PC-9 (cell line): ENCODE measurements around the gene MED22. TPM values are rescaled to one million over a fixed set of nuclear protein-coding genes. Genes with fewer than 3 reads are reported as not detected.

Experiments
- BruUV-seq: library from RNA; stranded (reverse); fragments of 400-500 nt; replicated peaks from 2 replicates; lab custom pipeline; 2021; lab: Mats Ljungman, UMichigan
- CTCF ChIA-PET: fragments of 300-600 bp; sonication (Branson Sonifier 250); formaldehyde crosslinking; loops from one replicate; lab custom pipeline; 2022; ENCODE audit warnings: antibody characterized with exemption; lab: Charles Lee
- POLR2A ChIA-PET: fragments of 300-600 bp; sonication (Branson Sonifier 250); formaldehyde crosslinking; loops from one replicate; lab custom pipeline; 2022; ENCODE audit warnings: antibody characterized with exemption; ENCODE audit not compliant: unreplicated experiment; lab: Charles Lee
- DNase-seq, 2 experiments: peaks; one replicate each; pipeline versions ENCODE4 v3.0.0 to v3.0.0-alpha.2; 2015 to 2022; ENCODE audit warnings: mixed read lengths in 1 of 2
- H2AFZ ChIP-seq: fragments of 200-600 bp; sonication (generic); 2 replicates; pipeline ENCODE4 v1.8.1; 2017; ENCODE audit warnings: antibody characterized with exemption
- H3F3A ChIP-seq: fragments of 200-600 bp; sonication (generic); 2 replicates; pipeline ENCODE4 v1.8.1; 2017; ENCODE audit warnings: antibody characterized with exemption, mild to moderate bottlenecking, low read depth; ENCODE audit not compliant: insufficient read depth
- H3K27ac ChIP-seq: fragments of 200-600 bp; sonication (generic); 2 replicates; pipeline ENCODE4 v1.6.1; 2016; ENCODE audit warnings: mixed run types
- H3K27me3 ChIP-seq: fragments of 200-600 bp; sonication (generic); 2 replicates; pipeline ENCODE4 v1.6.1; 2016; ENCODE audit warnings: low read depth, mixed run types; ENCODE audit not compliant: insufficient read depth
- H3K36me3 ChIP-seq: fragments of 200-600 bp; sonication (generic); 2 replicates; pipeline ENCODE4 v1.6.1; 2016; ENCODE audit warnings: low read depth, mixed run types
- H3K4me1 ChIP-seq: fragments of 200-600 bp; sonication (generic); replicated peaks from 2 replicates; pipeline ENCODE4 v1.6.1; 2016; ENCODE audit warnings: mixed run types; ENCODE audit not compliant: insufficient read depth
- H3K4me2 ChIP-seq: fragments of 200-600 bp; sonication (generic); 2 replicates; pipeline ENCODE4 v1.6.1; 2017; ENCODE audit warnings: mixed run types
- H3K4me3 ChIP-seq: fragments of 200-600 bp; sonication (generic); 2 replicates; pipeline ENCODE4 v1.6.1; 2016; ENCODE audit warnings: mixed run types
- H3K79me2 ChIP-seq: fragments of 200-600 bp; sonication (generic); 2 replicates; pipeline ENCODE4 v1.6.1; 2017; ENCODE audit warnings: low read depth, mixed run types
- H3K9me2 ChIP-seq: fragments of 200-600 bp; sonication (generic); 2 replicates; pipeline ENCODE4 v1.8.1; 2017; ENCODE audit warnings: mild to moderate bottlenecking; ENCODE audit not compliant: insufficient read depth
- H3K9me3 ChIP-seq: fragments of 200-600 bp; sonication (generic); 2 replicates; pipeline ENCODE4 v1.8.1; 2016; ENCODE audit warnings: low read depth; ENCODE audit not compliant: insufficient read depth
- H4K20me1 ChIP-seq: fragments of 200-600 bp; sonication (generic); 2 replicates; pipeline ENCODE4 v1.8.1; 2017; ENCODE audit not compliant: insufficient read depth
- CTCF ChIP-seq: fragments of 200-600 bp; sonication (generic); conservative IDR thresholded peaks from 2 replicates; pipeline ENCODE4 v1.6.1; 2017; ENCODE audit warnings: mixed run types, antibody characterized with exemption, mild to moderate bottlenecking, moderate library complexity
- EZH2 ChIP-seq: fragments of 200-600 bp; sonication (generic); IDR thresholded peaks from 2 replicates; pipeline ENCODE4 v1.8.0; 2017; ENCODE audit warnings: antibody characterized with exemption, low read depth
- intact Hi-C: fragments of 100-400 bp; cut with micrococcal nuclease; formaldehyde crosslinking; loops from one replicate; pipeline ENCODE4 v1.10.0; 2022; ENCODE audit not compliant: unreplicated experiment
- total RNA-seq: library from RNA; stranded (reverse); gene quantifications from 2 replicates; pipeline ENCODE4 v1.2.3, GENCODE V29; 2021

The MED22 gene
- total RNA-seq, 1 experiment from 2014 or later: 38.7 TPM

- CTCF ChIA-PET: no interaction called here
Observed at GRCh38 chr9:133290751-133291302, 57.1 kb downstream of the MED22 start.

More at GRCh38 chr9:133290751-133291302, 57.1 kb downstream of the MED22 start:
- H3K4me2 ChIP-seq: no peak overlapping the region
- no peak overlapping the region for H2AFZ ChIP-seq
- H3K79me2 ChIP-seq: no peaks in the 10 kb centered on the region
- TF ChIP-seq CTCF (no peak), EZH2 (no peak)
- no peak overlapping the region for H3K27ac ChIP-seq
- peaks cover 51% of the 10 kb centered on the region for H3K27me3 ChIP-seq
- H3K36me3 ChIP-seq: no peaks in the 10 kb centered on the region
- intact Hi-C loops: no loop called here
- no peak for DNase-seq
- no peaks in the 10 kb centered on the region for H3K4me1 ChIP-seq
- H3K9me3 ChIP-seq: peaks cover 13% of the 10 kb centered on the region; the same call in 1 of the 2 replicates
- peaks cover 5% of the 10 kb centered on the region; the same call in 1 of the 2 replicates for H3F3A ChIP-seq
- no peaks in the 10 kb centered on the region for H3K9me2 ChIP-seq
- no peaks in the 10 kb centered on the region for H4K20me1 ChIP-seq
- H3K4me3 ChIP-seq: no peak overlapping the region
- POLR2A ChIA-PET: no interaction called here
- BruUV-seq: no TSS peak

Other genes with a start within 250 kb of the MED22 start
- 24.8 and 30.0 TPM in 2 replicates for gene RALGDS, start 226.9 kb downstream of the MED22 start, total RNA-seq
- gene GBGT1, start 184.2 kb downstream of the MED22 start, total RNA-seq: 1.2 and 3.0 TPM in 2 replicates
- gene OBP2B, start 138.9 kb downstream of the MED22 start, total RNA-seq: not detected in 2 replicates
- gene ABO, start 72.9 kb downstream of the MED22 start, total RNA-seq: 0.96 and 1.2 TPM in 2 replicates
- 21.2 and 29.8 TPM in 2 replicates for gene SURF6, start 11.9 kb downstream of the MED22 start, total RNA-seq
- gene RPL7A, start 87 bp upstream of the MED22 start, total RNA-seq: 2,381 and 2,937 TPM in 2 replicates
- gene SURF1, start 8.4 kb upstream of the MED22 start, total RNA-seq: 57.7 and 69.1 TPM in 2 replicates
- 18.1 and 28.6 TPM in 2 replicates for gene SURF2, start 8.4 kb upstream of the MED22 start, total RNA-seq
- 199 and 233 TPM in 2 replicates for gene SURF4, start 27.9 kb upstream of the MED22 start, total RNA-seq
- gene STKLD1, start 28.2 kb upstream of the MED22 start, total RNA-seq: 3.1 and 4.8 TPM in 2 replicates
- 32.6 and 36.5 TPM in 2 replicates for gene REXO4, start 69.9 kb upstream of the MED22 start, total RNA-seq
- gene ADAMTS13, start 74.2 kb upstream of the MED22 start, total RNA-seq: 7.1 and 11.1 TPM in 2 replicates
- 28.7 and 32.7 TPM in 2 replicates for gene CACFD1, start 111.8 kb upstream of the MED22 start, total RNA-seq
- 6.1 and 13.1 TPM in 2 replicates for gene SLC2A6, start 131.0 kb upstream of the MED22 start, total RNA-seq
- gene MYMK, start 176.8 kb upstream of the MED22 start, total RNA-seq: not detected in 2 replicates
- gene ADAMTSL2, start 186.6 kb upstream of the MED22 start, total RNA-seq: 0.39 and 0.50 TPM in 2 replicates